Daoy (cell line): Measurements from ENCODE around the gene KCNT1. TPM values are rescaled to one million over a fixed set of nuclear protein-coding genes. Genes with fewer than 3 reads are reported as not detected.

Source experiments
- total RNA-seq: library from RNA; depleted of rRNA; stranded (reverse); fragments of >200 nt; shearing (Covaris generic); gene quantifications from 2 replicates; pipeline ENCODE4 v1.2.3, GENCODE V29; 2014; rRNA removed

The KCNT1 gene
- total RNA-seq, 1 experiment from 2014 or later = not detected

Other genes with a start within 250 kb of the KCNT1 start
- 33.2 and 33.5 TPM in 2 replicates for gene PPP1R26, start 222.4 kb upstream of the KCNT1 start, total RNA-seq
- 46.8 and 48.6 TPM in 2 replicates for gene MRPS2, start 201.5 kb upstream of the KCNT1 start, total RNA-seq
- gene LCN1, start 180.7 kb upstream of the KCNT1 start, total RNA-seq = not detected in 2 replicates
- gene OBP2A, start 156.1 kb upstream of the KCNT1 start, total RNA-seq = not detected in 2 replicates
- not detected in 2 replicates for gene PAEP, start 140.4 kb upstream of the KCNT1 start, total RNA-seq
- gene GLT6D1, start 62.6 kb upstream of the KCNT1 start, total RNA-seq = not detected in 2 replicates
- gene LCN9, start 38.9 kb upstream of the KCNT1 start, total RNA-seq = not detected in 2 replicates
- 0.18 TPM in 1 of 2 replicates, not detected in the other for gene SOHLH1, start 2.7 kb upstream of the KCNT1 start, total RNA-seq
- gene CAMSAP1, start 205.4 kb downstream of the KCNT1 start, total RNA-seq = 20.5 and 22.7 TPM in 2 replicates